GM10847 (cell line): ENCODE results near the gene UROC1.

Experiments
- POLR2A ChIP-seq: IDR thresholded peaks from 2 replicates; pipeline ENCODE4 v1.6.1; 2011; ENCODE audit not compliant: insufficient read length; ENCODE audit errors: extremely low read depth

Gene UROC1

GRCh38 chr3:126461450-126462070 is 56.0 kb downstream of the UROC1 start:
- no peak for TF ChIP-seq POLR2A

- no peak for TF ChIP-seq POLR2A
Observed at GRCh38 chr3:126460381-126460780, 57.2 kb downstream of the UROC1 start.

GRCh38 chr3:126459763-126460127 is 57.8 kb downstream of the UROC1 start:
- TF ChIP-seq POLR2A = no peak

GRCh38 chr3:126459111-126459762 is 58.3 kb downstream of the UROC1 start:
- no peak for TF ChIP-seq POLR2A

- TF ChIP-seq POLR2A = no peak
Observed at GRCh38 chr3:126456766-126457388, 60.7 kb downstream of the UROC1 start.

- TF ChIP-seq POLR2A = no peak
Observed at GRCh38 chr3:126456211-126456610, 61.4 kb downstream of the UROC1 start.

GRCh38 chr3:126454437-126455198 is 63.0 kb downstream of the UROC1 start:
- TF ChIP-seq POLR2A = no peak

- TF ChIP-seq POLR2A = no peak
Observed at GRCh38 chr3:126454025-126454424, 63.5 kb downstream of the UROC1 start.

GRCh38 chr3:126452213-126452612 is 65.4 kb downstream of the UROC1 start:
- TF ChIP-seq POLR2A = no peak

- TF ChIP-seq POLR2A = no peak
Observed at GRCh38 chr3:126451511-126451910, 66.1 kb downstream of the UROC1 start.

GRCh38 chr3:126450744-126451143 is 66.8 kb downstream of the UROC1 start:
- no peak for TF ChIP-seq POLR2A

GRCh38 chr3:126450219-126450618 is 67.4 kb downstream of the UROC1 start:
- no peak for TF ChIP-seq POLR2A

GRCh38 chr3:126449621-126450051 is 67.9 kb downstream of the UROC1 start:
- no peak for TF ChIP-seq POLR2A

- TF ChIP-seq POLR2A = no peak
Observed at GRCh38 chr3:126448893-126449180, 68.7 kb downstream of the UROC1 start.

- no peak for TF ChIP-seq POLR2A
Observed at GRCh38 chr3:126448136-126448892, 69.3 kb downstream of the UROC1 start.
